HS-5 (cell line): Measurements from ENCODE around the gene CDH13.

ENCODE experiments used
- DNase-seq: peaks from one replicate; pipeline ENCODE4 v3.0.0-alpha.2; 2012; ENCODE audit warnings: low read depth

CDH13 gene

DNA sequence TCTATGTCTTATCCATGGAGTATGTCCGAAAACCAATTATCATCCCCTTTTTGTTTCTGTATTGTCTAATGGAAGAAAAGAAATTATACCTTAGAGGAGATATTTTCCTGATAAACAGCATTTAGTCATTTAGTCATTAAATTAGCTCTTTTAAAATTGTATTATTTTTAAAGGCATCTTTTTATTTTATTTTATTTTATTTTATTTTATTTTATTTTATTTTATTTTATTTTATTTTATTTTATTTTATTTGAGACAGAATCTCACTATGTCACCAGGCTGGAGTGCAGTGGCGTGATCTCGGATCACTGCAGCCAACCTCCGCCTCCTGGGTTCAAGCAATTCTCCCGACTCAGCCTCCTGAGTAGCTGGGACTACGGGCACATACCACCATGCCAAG, 559.1 kb downstream of the CDH13 start:
- DNase-seq = no peak

DNA sequence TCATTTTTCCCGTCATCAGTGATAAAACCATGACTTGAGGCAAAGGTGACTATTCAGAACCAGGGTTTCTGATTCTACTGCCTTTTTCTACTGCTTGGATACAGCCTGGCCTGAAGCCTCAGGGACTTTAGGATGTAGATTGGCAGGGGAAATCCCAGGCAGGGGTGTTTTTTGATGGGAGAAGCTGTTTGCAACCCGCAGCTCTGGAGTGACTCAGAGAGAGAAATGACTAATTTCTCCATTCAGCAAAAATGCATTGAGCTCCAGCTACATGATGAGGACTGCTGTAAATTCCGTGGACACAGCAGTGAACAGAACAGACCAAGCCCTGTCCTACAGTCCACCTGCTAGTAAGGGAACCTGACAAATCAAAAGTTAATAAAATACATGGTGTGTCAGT, 560.6 kb downstream of the CDH13 start:
- DNase-seq = peak; percentile 19

- no peak for DNase-seq
Observed at GRCh38 chr16:83196796-83197195, 570.0 kb downstream of the CDH13 start.

DNA sequence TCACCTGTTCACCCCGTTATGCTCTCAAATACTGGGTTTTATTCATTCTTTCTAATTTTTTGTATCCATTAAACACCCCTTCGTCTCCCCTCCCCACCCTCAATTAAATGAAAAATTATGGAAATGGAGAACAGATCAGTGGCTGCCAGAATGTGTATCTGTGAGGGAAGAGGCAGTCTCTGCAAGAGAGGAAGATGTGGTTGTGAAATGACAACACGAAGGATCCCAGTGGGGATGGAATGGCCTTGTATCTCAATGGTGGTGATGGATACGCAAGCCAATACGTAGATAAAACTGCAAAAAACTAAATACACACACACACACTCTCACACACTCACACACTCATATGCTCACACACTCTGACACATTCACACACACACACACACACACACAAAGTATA, 570.7 kb downstream of the CDH13 start:
- DNase-seq = no peak

- DNase-seq = no peak
Observed at GRCh38 chr16:83198977-83199376, 572.2 kb downstream of the CDH13 start.

DNA sequence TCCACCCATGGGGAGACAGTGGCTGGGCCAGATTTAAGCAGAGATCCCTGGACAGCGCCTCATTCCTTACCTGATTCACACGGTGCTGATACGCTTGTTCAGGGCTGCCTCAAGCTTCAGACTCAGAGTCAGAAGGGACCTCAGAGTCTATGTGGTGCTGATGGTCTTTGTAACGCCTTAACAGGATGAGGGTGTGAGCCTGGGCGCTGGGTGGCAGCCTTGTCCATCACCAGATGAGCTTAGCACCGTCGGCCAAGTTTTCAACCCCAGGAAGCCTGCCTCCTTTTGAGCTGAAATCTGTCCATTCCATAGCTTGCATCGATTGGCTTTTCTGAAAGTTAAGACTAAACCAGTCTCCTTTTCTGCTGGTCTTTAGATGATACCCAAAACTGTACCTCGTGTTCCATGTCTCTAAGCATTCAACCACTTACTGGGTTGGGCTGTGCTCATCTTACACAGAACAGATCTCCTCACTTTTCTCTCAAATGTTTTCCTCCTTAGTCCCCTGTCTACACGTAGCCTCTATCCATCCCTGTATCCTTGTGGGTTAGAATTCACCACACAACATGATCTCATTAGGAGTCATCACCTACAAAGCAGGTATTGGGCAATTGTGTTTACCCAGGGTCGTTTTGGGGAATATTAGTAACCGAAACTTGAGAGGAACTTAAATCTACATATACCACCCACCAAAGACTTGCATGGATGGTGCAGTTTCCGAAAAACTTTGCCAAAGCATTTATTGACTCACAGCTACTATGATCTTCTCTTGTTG, 573.4 kb downstream of the CDH13 start:
- DNase-seq = peak; percentile 9

DNA sequence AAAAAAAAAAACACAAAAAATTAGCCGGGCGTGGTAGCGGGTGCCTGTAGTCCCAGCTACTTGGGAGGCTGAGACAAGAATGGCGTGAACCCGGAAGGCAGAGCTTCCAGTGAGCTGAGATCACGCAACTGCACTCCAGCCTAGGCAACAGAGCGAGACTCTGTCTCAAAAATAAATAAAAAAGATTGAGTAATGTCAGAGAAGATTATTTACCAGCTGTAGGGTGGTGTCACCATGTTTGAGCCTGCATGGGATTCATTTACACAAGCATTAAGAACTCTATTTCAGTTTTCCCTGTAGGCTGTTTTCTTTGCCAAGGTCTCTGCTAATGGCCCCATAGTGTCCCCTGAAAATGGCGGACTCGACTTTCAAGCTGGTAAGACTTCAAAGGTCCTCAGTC, 575.0 kb downstream of the CDH13 start:
- no peak for DNase-seq

DNA sequence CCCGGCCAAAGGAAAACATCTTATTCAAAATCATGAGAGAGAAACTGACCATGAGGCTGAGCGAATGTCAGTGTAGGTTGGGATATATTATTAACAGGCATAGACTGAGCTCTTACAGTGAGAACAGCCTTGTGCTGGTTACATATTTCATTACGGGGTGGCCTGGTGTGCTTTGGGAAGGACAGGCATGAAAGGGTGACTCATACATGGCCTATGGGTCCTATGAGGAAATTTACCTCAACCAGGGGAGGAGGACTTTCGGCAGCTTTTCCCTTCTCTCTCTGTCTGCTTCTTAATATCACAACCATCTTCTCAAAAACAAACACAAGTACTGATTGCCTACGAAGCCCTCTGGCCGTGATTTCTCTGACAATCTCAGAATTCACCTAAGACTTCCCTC, 579.1 kb downstream of the CDH13 start:
- DNase-seq = no peak

GRCh38 chr16:83206426-83206825, 579.7 kb downstream of the CDH13 start:
- DNase-seq = no peak

- no peak for DNase-seq
Observed at GRCh38 chr16:83211711-83212110, 584.9 kb downstream of the CDH13 start.

- DNase-seq = no peak
Observed at GRCh38 chr16:83212301-83212841, 585.6 kb downstream of the CDH13 start.

GRCh38 chr16:83214671-83215070, 587.9 kb downstream of the CDH13 start:
- no peak for DNase-seq

DNA sequence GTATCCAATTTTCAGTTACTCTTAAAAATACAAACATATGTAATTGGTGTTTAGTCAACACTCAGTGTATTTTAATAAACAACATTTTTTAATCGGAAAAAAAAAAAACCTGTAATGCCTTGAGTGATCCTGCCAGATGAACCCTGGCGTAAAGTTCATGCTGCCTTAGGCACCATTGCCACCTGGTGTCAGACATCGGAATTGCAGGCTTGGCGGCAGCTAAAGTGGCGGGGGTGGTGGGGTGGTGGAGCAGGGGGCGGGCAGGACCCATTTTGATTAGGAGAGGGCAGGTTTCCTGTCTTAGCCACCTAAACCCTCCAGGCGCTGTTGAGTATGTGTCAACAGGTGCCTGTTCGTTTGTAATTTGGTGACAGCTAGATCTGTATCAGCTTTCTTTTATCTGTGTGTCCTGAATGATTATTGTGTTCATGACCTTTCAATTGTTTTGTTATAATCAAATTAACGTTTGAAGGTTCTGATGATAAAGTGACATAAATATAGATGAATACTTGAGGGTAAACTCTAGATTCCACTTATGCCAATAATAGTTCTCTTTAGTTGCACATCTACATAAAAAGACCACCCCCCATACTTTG, 588.7 kb downstream of the CDH13 start:
- no peak for DNase-seq

- DNase-seq = no peak
Observed at GRCh38 chr16:83219285-83219684, 592.5 kb downstream of the CDH13 start.

DNA sequence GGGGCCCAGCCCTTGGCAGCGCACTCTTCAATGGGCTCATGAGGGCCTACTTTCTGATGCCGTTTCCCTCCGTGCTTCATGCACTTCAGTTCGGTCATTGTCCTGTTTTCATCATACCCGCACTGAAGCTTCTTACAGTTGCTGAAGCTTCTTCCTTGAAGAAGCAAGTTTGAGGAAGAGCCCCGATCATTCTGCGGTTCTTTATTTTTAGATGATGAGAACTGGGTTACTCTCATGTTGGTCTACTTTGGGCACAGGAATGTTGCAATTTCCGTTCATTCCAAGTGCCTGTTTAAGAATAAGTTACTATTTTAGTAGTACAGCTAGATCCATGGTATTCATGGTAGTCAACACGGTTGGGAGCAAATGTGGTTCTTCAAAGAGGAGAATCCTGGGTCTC, 593.3 kb downstream of the CDH13 start:
- DNase-seq = no peak

DNA sequence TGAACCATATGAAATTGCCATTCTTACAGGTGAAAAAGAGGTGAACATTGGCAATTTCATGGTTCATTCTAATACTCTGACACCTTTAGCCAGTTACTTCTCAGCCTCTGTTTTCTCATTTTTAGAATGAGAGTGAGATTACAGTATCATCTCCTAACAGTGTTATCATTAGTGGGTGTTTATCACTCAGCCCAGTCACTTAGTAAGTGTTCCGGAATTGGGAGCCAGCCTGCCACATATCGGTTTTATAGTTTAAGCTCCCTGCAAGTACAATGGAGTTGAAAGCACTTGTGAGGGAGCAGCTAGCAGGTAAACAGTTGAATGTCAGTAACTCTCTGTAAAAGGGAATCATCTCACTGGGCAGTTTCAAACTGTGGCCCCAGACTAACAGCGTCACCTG, 597.9 kb downstream of the CDH13 start:
- no peak for DNase-seq

DNA sequence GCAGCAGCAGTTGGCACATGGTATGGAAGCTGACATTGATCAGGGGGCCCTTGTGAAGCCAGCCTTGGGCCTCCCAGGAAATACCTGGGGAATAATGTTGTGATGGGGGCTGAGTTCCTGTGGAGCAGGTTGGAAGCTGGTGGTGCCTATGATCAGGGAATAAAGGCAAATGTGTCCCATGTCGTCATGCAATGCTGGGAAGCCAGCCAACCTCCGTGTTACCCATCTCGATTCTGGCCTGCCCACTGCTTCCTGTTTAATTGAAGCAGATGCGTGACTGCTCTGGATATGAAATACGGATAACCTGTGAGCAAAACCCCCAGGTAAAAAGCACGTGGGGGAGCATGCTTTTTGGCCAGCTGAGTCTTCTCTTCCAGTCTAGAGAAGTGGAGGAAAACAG, 600.6 kb downstream of the CDH13 start:
- no peak for DNase-seq

DNA sequence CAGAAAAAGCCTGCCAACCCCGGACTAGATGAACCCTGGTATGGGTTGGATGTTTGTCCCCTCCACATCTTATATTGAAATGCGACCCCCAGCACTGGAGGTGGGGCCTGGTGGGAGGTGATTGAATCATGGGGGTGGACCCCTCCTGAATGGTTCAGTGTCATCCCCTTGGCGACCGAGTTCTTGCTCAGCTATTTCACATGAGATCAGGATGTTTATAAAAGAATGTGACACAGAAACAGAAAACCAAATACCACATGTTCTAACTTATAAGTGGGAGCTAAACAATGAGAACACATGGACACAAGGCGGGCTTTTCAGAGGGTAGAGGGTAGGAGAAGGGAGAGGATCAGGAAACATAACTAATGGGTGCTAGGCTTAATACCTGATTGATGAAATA, 605.0 kb downstream of the CDH13 start:
- DNase-seq = no peak

GRCh38 chr16:83233153-83233552, 606.4 kb downstream of the CDH13 start:
- no peak for DNase-seq

GRCh38 chr16:83238949-83239691, 612.4 kb downstream of the CDH13 start:
- DNase-seq = no peak

DNA sequence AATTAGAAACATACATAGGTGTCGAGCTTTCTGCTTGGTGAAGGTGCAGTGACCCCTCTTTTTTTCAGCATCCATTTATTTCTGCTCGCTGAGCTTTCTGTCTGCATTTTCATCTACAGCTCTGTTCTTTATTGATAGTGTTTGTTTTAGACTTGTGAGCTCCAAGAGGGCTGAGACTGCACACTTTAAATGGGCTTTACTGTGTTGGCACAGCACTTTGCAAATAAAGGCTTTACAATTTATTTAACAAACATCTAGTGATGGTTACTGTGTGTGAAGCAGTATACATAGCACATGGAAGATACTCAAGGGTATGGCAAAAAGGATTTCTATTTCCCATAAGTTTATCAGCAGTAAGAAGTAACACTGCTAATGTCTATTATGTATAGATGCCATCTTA, 617.3 kb downstream of the CDH13 start:
- DNase-seq = no peak

DNA sequence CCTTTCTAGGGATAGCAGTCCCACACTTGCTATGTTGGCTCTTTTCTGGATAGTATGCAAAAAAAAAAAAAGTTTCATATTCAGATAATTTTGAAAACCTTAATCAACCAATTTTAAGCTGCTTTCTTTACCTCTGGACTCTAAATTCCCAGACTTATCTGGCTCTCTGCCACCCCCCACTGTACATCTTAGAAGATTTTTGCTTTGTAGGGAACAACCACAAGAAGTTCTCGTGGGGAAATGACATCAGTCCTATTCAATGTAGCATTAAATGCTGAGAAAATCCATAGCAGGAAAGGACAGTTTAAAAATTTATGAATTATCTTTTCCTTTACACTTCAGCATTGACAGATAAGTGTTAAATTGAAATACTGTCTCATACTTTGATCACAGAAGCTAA, 618.3 kb downstream of the CDH13 start:
- no peak for DNase-seq

- no peak for DNase-seq
Observed at GRCh38 chr16:83247767-83248372, 621.1 kb downstream of the CDH13 start.
